ENCODE data around the gene PGM2L1. TPM values are rescaled to one million over a fixed set of nuclear protein-coding genes. Genes with fewer than 3 reads are reported as not detected.

The PGM2L1 gene
- total RNA-seq, 1 donor from 2014 or later: 1.6 TPM

GRCh38 chr11:74288911-74289310, 109.3 kb downstream of the PGM2L1 start:
- no peaks in the 10 kb centered on the region for H3K27me3 ChIP-seq (ENCODE audit: low read depth)
- H3K9me3 ChIP-seq (replicated peaks): no peaks in the 10 kb centered on the region
- no peaks in the 10 kb centered on the region for H3K36me3 ChIP-seq
- DNase-seq: no peak
- intact Hi-C loops (cut with micrococcal nuclease): no loop called here
- H3K27ac ChIP-seq (replicated peaks): no peak overlapping the region
- H3K4me3 ChIP-seq: no peak overlapping the region
- TF ChIP-seq CTCF (IDR thresholded peaks at IDR 0.05; ENCODE audit: borderline replicate concordance): no peak
- H3K4me1 ChIP-seq: no peaks in the 10 kb centered on the region

- intact Hi-C loops (cut with micrococcal nuclease): no loop called here
- Histone ChIP-seq H3K4me3 (no peak overlapping the region), H3K27ac (replicated peaks) (no peak overlapping the region), H3K36me3 (no peaks in the 10 kb centered on the region), H3K9me3 (replicated peaks) (no peaks in the 10 kb centered on the region), H3K4me1 (no peaks in the 10 kb centered on the region), H3K27me3 (ENCODE audit: low read depth) (no peaks in the 10 kb centered on the region)
- no peak for DNase-seq
- TF ChIP-seq CTCF (IDR thresholded peaks at IDR 0.05; ENCODE audit: borderline replicate concordance): no peak
Observed at GRCh38 chr11:74288161-74288560, 110.1 kb downstream of the PGM2L1 start.

- H3K27ac ChIP-seq (replicated peaks): no peak overlapping the region
- no peaks in the 10 kb centered on the region for H3K27me3 ChIP-seq (ENCODE audit: low read depth)
- TF ChIP-seq CTCF (IDR thresholded peaks at IDR 0.05; ENCODE audit: borderline replicate concordance): no peak
- DNase-seq: no peak
- intact Hi-C loops (cut with micrococcal nuclease): no loop called here
- H3K4me1 ChIP-seq: no peaks in the 10 kb centered on the region
- no peaks in the 10 kb centered on the region for H3K36me3 ChIP-seq
- no peak overlapping the region for H3K4me3 ChIP-seq
- H3K9me3 ChIP-seq (replicated peaks): no peaks in the 10 kb centered on the region
Observed at GRCh38 chr11:74284466-74284865, 113.8 kb downstream of the PGM2L1 start.

- no peak for DNase-seq
- no peaks in the 10 kb centered on the region for H3K27me3 ChIP-seq (ENCODE audit: low read depth)
- no peaks in the 10 kb centered on the region for H3K9me3 ChIP-seq (replicated peaks)
- no peak for TF ChIP-seq CTCF (IDR thresholded peaks at IDR 0.05; ENCODE audit: borderline replicate concordance)
- H3K36me3 ChIP-seq: no peaks in the 10 kb centered on the region
- no peak overlapping the region for H3K27ac ChIP-seq (replicated peaks)
- H3K4me1 ChIP-seq: no peaks in the 10 kb centered on the region
- no peak overlapping the region for H3K4me3 ChIP-seq
- intact Hi-C loops (cut with micrococcal nuclease): no loop called here
Observed at GRCh38 chr11:74283580-74284180, 114.6 kb downstream of the PGM2L1 start.

- no peak for DNase-seq
- no peaks in the 10 kb centered on the region for H3K36me3 ChIP-seq
- no peaks in the 10 kb centered on the region for H3K27me3 ChIP-seq (ENCODE audit: low read depth)
- no peak overlapping the region for H3K27ac ChIP-seq (replicated peaks)
- no peaks in the 10 kb centered on the region for H3K4me1 ChIP-seq
- TF ChIP-seq CTCF (IDR thresholded peaks at IDR 0.05; ENCODE audit: borderline replicate concordance): no peak
- no peaks in the 10 kb centered on the region for H3K9me3 ChIP-seq (replicated peaks)
- H3K4me3 ChIP-seq: no peak overlapping the region
- intact Hi-C loops (cut with micrococcal nuclease): no loop called here
Observed at GRCh38 chr11:74282914-74283371, 115.3 kb downstream of the PGM2L1 start.

Data from left ventricle myocardium inferior (tissue), 1 donor.